GM13976 (cell line): ENCODE data around the gene ZNF709.
A peak's percentile ranks its signal among the peaks of the same experiment; 100 is the strongest.

Experiments
- DNase-seq: peaks from one replicate; pipeline ENCODE4 v3.0.0; 2012; ENCODE audit warnings: low spot score
- CTCF ChIP-seq: IDR thresholded peaks from 2 replicates; pipeline ENCODE4 v1.5.1; 2012; ENCODE audit warnings: borderline replicate concordance, mild to moderate bottlenecking; ENCODE audit not compliant: insufficient read depth; ENCODE audit errors: extremely low read depth, missing control alignments, control extremely low read depth
- in situ Hi-C: fragments of 300-500 bp; cut with MboI; formaldehyde crosslinking; loops from one replicate; pipeline ENCODE4 v1.12.0; 2022; ENCODE audit warnings: low sequenced_read_pairs, mixed read lengths, inconsistent platforms; ENCODE audit not compliant: unreplicated experiment

The ZNF709 gene

GRCh38 chr19:12484371-12485051 lies at the start of gene ZNF709:
TSS of gene ZNF709 (minus strand) at chr19:12484816. CDS start at chr19:12484657, 159 bp downstream.
- peak; percentile 94 for DNase-seq
- no peak for TF ChIP-seq CTCF
- in situ Hi-C loops: no loop called here

- no peak for TF ChIP-seq CTCF
- no peak for DNase-seq
- in situ Hi-C loops: no loop called here
Observed at GRCh38 chr19:12527034-12527836, 42.6 kb upstream of the ZNF709 start.

GRCh38 chr19:12526542-12526941 lies 41.9 kb upstream of the ZNF709 start:
- in situ Hi-C loops: no loop called here

GRCh38 chr19:12521996-12522395 lies 37.4 kb upstream of the ZNF709 start:
- TF ChIP-seq CTCF: peak; percentile 14
- no peak for DNase-seq
- in situ Hi-C loops: no loop called here

More at GRCh38 chr19:12526542-12526941, 41.9 kb upstream of the ZNF709 start:
- no peak for TF ChIP-seq CTCF
- no peak for DNase-seq

- no peak for DNase-seq
- in situ Hi-C loops: no loop called here
Observed at GRCh38 chr19:12513531-12514061, 29.0 kb upstream of the ZNF709 start.

More at GRCh38 chr19:12513531-12514061, 29.0 kb upstream of the ZNF709 start:
- TF ChIP-seq CTCF: no peak
